Activated CD8-positive, alpha-beta T cell treated with anti-CD3 and anti-CD28 coated beads for 36 hours (primary cell): ENCODE data around the gene FGF5. TPM values are rescaled to one million over a fixed set of nuclear protein-coding genes. Genes with fewer than 3 reads are reported as not detected.

Experiments used
- ATAC-seq: fragments of 200-7000 bp; cut with Tn5 transposase; one replicate; pipeline ENCODE4 v1.10.0; 2021; ENCODE audit warnings: mild to moderate bottlenecking, moderate library complexity
- CTCF ChIA-PET: fragments of 350-600 bp; sonication (Branson Sonifier 250); formaldehyde crosslinking; loops from one replicate; lab custom pipeline; 2021; ENCODE audit warnings: antibody characterized with exemption; lab: Charles Lee
- POLR2A ChIA-PET: fragments of 350-600 bp; sonication (Branson Sonifier 250); formaldehyde crosslinking; loops from one replicate; lab custom pipeline; 2021; ENCODE audit warnings: antibody characterized with exemption; lab: Charles Lee
- DNase-seq: peaks from one replicate; pipeline ENCODE4 v3.0.0-alpha.2; 2020
- H3K27ac Mint-ChIP-seq: one replicate; pipeline ENCODE4 v1.8.0; 2021; ENCODE audit warnings: mild to moderate bottlenecking, mixed read lengths
- H3K27me3 Mint-ChIP-seq: one replicate; pipeline ENCODE4 v1.8.0; 2021; ENCODE audit warnings: mixed read lengths
- H3K36me3 Mint-ChIP-seq: one replicate; pipeline ENCODE4 v1.8.0; 2021; ENCODE audit warnings: low read depth, mixed read lengths
- H3K4me1 Mint-ChIP-seq: one replicate; pipeline ENCODE4 v1.8.0; 2021; ENCODE audit warnings: low read depth, mixed read lengths
- H3K4me3 Mint-ChIP-seq: one replicate; pipeline ENCODE4 v1.8.0; 2021; ENCODE audit warnings: mild to moderate bottlenecking, moderate library complexity, mixed read lengths
- H3K9me3 Mint-ChIP-seq: one replicate; pipeline ENCODE4 v1.8.0; 2021; ENCODE audit warnings: mixed read lengths
- CTCF ChIP-seq: fragments of 200-600 bp; IDR thresholded peaks from one replicate; pipeline ENCODE4 v1.8.0; 2022; ENCODE audit warnings: antibody characterized with exemption, mild to moderate bottlenecking
- intact Hi-C: fragments of 100-400 bp; cut with micrococcal nuclease; formaldehyde crosslinking; loops from one replicate; pipeline ENCODE4 v1.10.0; 2022
- total RNA-seq, 2 experiments: library from RNA; stranded (reverse); gene quantifications; one replicate each; pipeline ENCODE4 v1.2.3, GENCODE V29; 2021

FGF5 gene
- total RNA-seq, 2 experiments from 2014 or later, result not detected

DNA sequence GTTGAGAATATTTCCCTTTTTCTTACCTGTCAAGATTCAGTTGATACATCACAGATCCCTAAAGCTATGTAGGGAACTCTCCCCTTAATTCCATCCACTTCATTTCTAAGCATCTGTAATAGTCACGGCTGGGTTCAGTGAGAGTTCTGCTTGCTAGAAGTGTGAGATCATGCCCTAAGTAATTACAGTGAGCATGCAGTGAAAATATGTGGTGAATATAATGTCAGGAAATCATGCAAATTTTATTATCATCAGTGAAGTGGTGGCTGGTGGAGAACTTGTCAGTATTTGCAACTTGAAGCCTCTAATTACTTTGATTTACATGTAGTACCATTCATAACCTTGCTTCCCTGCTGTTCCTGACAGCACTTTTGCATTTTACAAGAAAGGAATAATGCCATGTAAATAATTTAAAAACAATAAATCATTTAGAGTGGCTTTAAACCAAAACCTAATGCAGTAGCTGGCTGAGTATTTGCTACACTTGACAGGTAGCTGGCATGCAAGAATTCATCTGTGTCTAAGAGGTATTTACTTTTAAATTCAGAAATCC, 40.8 kb downstream of the FGF5 start:
- CTCF ChIA-PET, result no interaction called here
- no peak for TF ChIP-seq CTCF
- intact Hi-C loops, result no loop called here
- Mint-ChIP-seq H3K4me3 (no peak overlapping the region), H3K36me3 (no peaks in the 10 kb centered on the region), H3K27ac (no peak overlapping the region), H3K4me1 (no peaks in the 10 kb centered on the region), H3K27me3 (peaks cover 13% of the 10 kb centered on the region), H3K9me3 (no peaks in the 10 kb centered on the region)
- POLR2A ChIA-PET, result no interaction called here
- no peak for ATAC-seq
- no peak for DNase-seq

- Mint-ChIP-seq H3K27ac (no peak overlapping the region), H3K27me3 (peaks cover 13% of the 10 kb centered on the region), H3K4me1 (no peaks in the 10 kb centered on the region), H3K4me3 (no peak overlapping the region), H3K9me3 (no peaks in the 10 kb centered on the region), H3K36me3 (no peaks in the 10 kb centered on the region)
- DNase-seq (no peak), ATAC-seq (no peak)
- intact Hi-C loops, result no loop called here
- POLR2A ChIA-PET, result no interaction called here
- TF ChIP-seq CTCF, result no peak
- CTCF ChIA-PET, result no interaction called here
Measured at GRCh38 chr4:80307774-80308465, 41.5 kb downstream of the FGF5 start.

GRCh38 chr4:80308466-80308822, 42.0 kb downstream of the FGF5 start:
- intact Hi-C loops, result no loop called here
- no peak for TF ChIP-seq CTCF
- no peaks in the 10 kb centered on the region for H3K36me3 Mint-ChIP-seq
- POLR2A ChIA-PET, result no interaction called here
- ATAC-seq, result no peak
- H3K27me3 Mint-ChIP-seq, result peaks cover 13% of the 10 kb centered on the region
- CTCF ChIA-PET, result no interaction called here
- H3K4me3 Mint-ChIP-seq, result no peak overlapping the region
- H3K4me1 Mint-ChIP-seq, result no peaks in the 10 kb centered on the region
- no peak overlapping the region for H3K27ac Mint-ChIP-seq
- no peaks in the 10 kb centered on the region for H3K9me3 Mint-ChIP-seq
- DNase-seq, result no peak

- no peak for TF ChIP-seq CTCF
- H3K27me3 Mint-ChIP-seq, result peaks cover 13% of the 10 kb centered on the region
- no peaks in the 10 kb centered on the region for H3K9me3 Mint-ChIP-seq
- DNase-seq (no peak), ATAC-seq (no peak)
- no peak overlapping the region for H3K27ac Mint-ChIP-seq
- intact Hi-C loops, result no loop called here
- POLR2A ChIA-PET, result no interaction called here
- H3K36me3 Mint-ChIP-seq, result no peaks in the 10 kb centered on the region
- CTCF ChIA-PET, result no interaction called here
- H3K4me3 Mint-ChIP-seq, result no peak overlapping the region
- no peaks in the 10 kb centered on the region for H3K4me1 Mint-ChIP-seq
Measured at GRCh38 chr4:80309294-80310004, 43.0 kb downstream of the FGF5 start.

GRCh38 chr4:80311130-80311529, 44.7 kb downstream of the FGF5 start:
- no peak for ATAC-seq
- Mint-ChIP-seq H3K4me1 (no peaks in the 10 kb centered on the region), H3K4me3 (no peak overlapping the region), H3K27me3 (peaks cover 10% of the 10 kb centered on the region), H3K9me3 (no peaks in the 10 kb centered on the region), H3K27ac (no peak overlapping the region), H3K36me3 (no peaks in the 10 kb centered on the region)
- intact Hi-C loops, result no loop called here
- no peak for DNase-seq
- TF ChIP-seq CTCF, result no peak
- ChIA-PET POLR2A (no interaction called here), CTCF (no interaction called here)
